Bone marrow (tissue), 2 donors: ENCODE results near the gene ARHGAP44.
"Not testable (repeated sequence)": the region's sequence is repeated elsewhere in the genome, so short reads cannot be mapped to it uniquely, and the experiment has no call there.

ENCODE experiments used
- DNase-seq, 2 donors: peaks; one replicate each; lab custom pipeline; 2025; lab: John Stamatoyannopoulos, UW

ARHGAP44 gene

DNA sequence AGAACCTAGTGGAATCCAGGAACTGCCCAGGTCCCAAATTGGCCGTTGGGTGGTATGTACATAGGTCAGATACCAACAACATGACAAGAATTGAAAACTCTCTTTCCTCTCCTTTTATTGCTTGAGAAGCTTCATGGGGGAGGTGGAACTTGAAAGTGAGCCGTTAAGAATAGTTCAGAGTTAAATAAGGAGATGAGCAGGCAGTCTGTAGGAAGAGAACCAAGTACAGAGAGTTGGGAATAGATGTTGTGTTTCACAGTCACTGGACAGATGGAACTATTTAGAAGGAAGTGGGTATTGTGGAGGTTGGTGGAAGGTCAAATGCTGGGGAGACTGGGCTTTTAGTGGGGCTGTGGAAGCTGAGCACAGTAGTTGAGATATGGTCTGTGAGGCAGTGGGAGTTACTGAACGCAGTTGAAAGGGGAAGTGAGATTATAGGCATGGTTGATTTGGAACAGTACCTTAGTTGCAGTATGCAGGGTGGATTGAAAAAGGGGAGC, 26.4 kb downstream of the ARHGAP44 start:
- no peak for DNase-seq

DNA sequence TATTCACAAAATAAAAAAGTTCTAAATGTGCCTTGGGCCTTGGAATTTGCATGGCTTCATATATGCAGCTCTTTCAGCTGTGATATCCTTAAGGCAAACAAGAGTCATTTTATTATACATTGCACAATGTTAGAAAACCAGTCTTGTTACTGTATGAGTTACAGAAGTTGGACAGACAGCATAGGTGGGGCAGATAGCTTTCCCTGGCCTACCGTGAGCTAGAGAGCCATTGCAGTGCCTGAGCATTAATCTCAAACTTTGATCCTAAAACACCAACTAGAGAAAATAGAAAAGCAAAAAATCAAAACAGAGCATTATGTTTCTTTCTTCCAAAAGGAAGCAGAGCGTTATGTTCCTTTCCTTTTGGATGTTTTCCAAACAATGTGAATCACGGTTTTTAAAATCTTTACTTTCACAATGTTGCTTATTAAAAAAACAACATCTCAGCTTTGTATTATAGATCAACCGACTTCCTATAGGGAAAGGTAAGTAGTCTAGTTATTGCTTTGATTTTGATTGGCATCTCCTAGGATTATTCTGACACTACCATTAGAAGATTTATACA, 32.2 kb downstream of the ARHGAP44 start:
- no peak for DNase-seq

DNA sequence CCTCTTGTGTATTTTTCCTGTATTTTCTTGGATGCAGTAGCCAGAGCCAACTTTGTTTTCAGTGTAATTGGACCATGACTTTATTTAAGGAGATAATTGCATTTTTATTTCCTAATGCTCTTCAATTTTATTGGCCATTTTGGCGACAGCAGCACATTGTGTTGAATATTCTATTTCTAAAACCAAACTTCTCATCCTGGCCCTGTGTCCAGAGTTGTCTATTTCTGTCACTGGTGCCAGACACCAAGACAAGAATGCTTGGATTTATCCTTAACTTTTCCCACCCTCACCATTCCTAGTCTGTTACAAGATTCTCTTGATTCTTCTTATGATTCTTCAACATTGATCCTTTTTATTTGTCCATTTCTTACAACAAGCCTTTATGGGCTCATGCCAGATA, 37.1 kb downstream of the ARHGAP44 start:
- DNase-seq, result no peak

DNA sequence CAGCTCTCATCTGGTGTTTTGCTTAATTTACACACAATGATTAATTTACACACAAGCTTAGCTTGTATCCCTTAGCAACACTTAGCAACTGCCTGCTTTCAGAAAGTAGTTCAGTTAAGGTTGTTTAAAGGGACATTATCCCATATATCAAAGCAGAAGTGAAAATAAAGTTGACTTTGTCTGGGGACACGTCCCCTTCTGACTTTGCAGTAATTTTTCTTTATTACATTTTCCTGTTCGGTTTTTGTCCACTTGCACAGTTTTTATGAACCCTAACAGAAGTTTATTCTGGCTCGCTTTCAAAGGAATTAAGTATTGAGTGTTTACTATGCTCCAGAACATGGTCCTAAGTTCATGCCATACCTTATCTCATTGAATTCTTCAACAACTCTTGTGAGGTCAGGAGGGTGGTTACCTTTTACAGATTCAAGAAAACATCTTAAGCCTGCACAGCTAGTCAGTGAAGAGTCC, 41.5 kb downstream of the ARHGAP44 start:
- no peak for DNase-seq

DNA sequence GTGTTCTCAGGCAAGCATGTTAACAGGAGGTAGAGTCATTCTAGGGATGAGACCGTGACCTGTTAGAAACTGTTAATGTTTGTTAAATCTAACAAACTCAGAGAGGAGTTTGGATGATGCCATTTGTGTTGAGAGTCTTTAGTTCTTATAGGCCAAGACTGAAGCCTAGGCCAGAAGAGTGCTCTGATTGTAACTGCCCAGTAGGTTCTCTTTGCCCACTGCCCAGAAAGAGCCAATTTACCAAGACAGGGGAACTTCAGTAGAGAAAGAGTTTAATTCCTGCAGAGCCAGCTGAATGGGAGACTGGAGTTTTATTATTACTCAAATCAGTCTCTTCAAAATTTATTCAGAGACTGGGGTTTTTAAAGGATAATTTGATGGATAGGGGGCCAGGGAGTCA, 42.5 kb downstream of the ARHGAP44 start:
- no peak for DNase-seq

DNA sequence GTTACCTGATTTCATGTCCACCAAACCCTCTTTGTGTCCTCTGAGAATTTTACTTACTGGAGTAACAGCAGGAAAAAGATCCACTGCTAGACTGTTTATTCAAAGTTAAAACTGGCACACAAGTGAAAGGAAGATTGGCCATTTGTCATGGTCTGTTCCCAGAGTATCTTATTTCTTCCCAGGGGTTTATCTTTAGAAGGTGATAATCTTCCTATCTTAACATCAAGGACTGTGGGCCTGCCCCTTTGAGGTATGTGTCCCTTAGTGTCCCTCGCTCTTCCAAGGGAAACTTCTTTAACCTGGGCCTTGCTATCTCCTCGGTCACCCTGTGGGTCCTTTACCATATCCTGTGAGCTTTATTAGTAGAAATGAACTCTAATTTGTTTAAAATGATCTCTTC, 49.7 kb downstream of the ARHGAP44 start:
- DNase-seq, result no peak

DNA sequence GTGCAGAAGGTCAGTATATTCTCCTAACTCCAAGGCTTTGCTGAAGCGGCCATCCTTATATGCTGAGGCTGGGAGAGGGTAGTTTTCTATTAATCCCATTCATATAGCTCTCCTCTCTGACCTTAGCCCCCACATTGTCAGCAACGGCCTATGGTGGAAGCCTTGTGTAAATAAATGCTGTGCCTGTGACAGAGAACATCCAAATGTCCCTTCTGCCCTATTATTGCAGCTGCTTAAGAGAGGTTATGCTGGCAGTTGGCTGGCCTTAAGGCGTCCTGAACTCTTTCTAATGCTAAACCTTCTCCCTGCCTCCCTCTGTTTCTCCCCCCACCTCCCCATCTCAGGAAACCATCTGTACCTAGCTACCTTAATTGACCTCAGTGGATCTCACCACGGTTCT, 53.6 kb downstream of the ARHGAP44 start:
- DNase-seq, result no peak

DNA sequence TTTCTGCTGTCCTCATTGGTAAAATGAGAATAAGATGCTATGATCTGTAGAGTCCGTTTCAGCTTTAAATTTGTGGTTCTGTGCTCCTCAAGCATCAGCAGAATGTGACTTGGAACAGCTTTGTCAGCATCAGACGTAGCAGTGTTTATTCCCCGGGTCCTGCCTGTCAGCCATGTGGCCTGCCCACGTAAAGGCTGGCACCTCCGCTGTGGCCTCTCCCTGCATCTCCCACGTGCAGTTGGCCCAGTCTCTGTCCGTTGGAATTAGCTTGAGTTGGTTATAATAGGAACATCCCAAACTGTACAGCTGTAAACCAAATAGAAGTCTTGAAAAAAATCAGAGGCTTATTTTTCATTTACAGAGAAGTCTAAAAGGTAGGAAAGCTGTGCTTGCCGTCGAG, 61.7 kb downstream of the ARHGAP44 start:
- no peak for DNase-seq

DNA sequence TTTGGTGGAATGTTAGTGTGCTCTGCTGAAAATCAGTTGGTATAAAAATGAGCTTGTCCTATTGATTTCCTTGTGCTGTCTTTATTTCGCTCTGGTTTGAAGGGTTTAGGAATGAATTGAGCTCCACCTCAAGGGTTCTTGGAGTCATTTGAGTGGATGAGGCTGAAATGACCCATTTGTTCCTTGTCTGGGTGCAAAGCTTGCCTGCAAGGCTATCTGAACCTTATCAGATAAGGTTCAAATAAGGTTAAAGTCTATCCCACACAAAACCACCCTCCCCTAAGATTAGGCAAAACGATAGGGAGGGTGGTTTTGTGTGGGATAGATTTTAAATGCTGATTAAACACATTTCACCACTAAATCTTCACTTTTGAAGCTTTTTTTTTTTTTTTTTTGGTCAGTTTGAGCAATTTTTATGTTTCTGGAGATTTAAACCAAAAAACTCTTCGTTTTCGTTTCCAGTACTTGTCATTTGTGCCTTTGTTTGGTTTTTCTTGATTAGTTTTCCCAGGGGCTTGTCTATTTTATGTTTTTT, 62.7 kb downstream of the ARHGAP44 start:
- no peak for DNase-seq

DNA sequence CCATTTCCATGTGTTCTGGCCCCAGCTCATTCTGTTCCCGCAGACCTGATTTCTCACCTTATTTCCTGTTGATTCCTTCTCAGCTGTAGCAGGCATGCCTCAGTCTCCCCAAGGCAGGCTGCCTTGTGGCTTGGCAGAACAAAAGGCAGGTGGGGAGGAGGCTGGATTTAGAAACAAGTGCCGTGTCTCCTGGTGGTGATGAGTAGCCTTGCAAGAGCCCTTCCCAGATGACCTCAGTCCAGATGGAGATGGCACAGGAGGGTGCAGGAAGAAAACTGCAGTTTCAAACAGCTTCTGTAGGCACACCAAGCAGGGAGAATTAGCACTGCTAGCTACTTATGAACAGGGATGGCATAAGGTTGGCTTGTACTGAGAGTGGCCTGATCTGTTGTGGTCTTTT, 64.6 kb downstream of the ARHGAP44 start:
- DNase-seq, result no peak

DNA sequence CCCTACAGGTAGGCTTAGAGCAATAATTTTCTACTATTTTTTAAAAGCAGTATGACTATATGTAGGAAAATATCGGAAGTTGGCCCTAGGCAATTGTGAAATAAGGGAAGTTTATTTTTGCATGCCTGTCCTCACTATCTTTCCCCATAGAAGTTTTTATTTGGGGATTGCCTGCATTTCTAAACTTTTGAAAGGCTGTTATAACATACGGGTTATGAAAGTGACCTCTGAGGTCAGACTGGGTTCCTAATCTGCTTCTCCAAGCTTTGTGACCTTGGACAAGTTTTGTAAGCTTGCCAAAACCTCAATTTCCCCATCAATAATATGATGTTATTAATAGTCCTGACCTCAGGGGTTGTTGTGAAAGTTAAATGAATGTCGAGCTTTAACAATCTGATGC, 67.1 kb downstream of the ARHGAP44 start:
- no peak for DNase-seq

DNA sequence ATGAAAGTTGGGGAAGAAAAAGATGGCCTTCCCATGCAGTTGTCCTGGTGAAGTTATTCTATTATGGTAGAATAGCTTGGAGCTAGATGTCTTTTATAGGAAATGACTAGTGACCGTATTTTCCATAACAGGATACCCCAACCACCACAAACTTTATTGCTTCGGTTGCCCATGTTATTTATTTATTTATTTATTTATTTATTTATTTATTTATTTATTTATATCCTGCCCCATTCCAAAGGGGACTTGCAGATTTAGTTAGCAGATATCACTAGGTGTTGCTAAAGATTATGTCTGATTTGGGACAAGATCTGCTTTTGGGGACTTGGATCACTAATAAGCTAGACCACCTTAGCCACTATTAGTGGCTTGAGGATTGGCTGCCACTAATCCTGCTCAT, 68.3 kb downstream of the ARHGAP44 start:
- DNase-seq, result no peak

DNA sequence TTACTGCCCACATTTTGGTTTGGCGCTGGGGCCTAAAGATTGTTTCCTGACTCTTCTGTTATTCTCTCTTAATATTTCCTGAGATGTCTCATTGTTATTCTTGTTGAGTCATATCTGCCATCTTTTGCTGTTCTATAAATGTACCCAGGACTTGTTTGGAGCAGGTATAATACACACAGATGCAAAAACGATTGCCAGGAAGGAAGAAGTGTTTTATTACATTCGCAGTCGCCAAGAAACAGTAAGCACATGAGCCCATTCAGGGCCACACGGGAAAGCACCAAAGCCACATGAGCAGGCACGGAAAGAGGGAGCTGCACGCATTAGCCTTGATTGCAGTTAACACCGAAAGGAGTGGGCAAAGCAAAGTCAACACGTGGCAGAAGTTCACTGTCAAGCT, 70.2 kb downstream of the ARHGAP44 start:
- no peak for DNase-seq

DNA sequence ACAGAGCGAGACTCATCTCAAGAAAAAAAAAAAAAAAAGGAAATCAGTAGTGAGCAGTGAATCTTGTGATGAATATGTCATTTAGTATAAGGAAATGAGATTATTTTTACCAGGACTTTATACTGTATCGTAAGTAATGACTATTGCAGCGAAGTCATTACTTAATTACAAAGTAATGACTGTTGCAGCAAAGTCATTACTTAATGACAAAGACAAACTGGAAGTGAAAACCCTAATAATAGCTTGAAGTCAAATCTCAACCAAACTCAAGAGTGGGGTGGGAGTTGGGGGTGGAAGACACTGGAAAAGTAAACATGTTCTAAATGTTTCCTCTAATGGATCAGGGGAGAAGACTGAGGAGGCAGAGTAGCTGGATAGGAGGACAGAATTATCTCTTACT, 76.5 kb downstream of the ARHGAP44 start:
- no peak for DNase-seq

DNA sequence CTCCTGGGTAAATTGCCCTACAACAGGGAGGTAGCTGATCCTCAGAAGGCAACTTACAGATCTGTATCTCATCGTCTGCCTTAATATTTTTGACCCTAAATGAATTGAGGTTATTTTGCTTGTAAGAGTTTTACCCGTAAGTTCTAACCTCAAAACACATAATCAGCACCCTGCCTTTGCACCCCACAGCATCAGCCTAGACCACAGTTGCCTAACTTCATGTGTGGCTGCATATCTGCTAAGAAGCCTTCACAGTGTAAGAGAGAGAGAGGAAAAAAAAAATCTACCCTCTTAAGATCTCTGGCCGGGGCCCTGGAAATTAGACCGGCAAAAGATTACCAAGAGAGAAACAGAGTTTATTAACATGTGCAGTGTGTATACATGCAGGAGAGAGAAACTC, 76.9 kb downstream of the ARHGAP44 start:
- DNase-seq, result no peak

DNA sequence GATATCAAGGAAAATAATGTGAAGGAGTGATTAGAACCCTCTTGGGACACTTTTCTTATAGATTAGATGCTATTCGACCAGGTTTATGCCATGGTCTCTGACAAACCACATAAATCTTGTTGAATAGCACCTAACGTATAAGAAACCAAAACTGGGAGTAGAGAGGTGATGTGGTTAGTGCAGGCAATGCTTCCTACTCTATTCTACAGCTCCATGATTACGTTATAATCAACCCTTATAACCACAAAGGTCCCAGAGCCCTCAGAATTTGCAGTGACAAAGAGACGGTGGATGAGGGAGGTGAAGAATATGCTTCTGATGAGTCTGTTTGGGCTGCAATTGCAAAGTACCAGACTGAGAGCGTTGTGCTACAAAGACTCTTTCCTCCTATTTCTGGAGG, 78.4 kb downstream of the ARHGAP44 start:
- DNase-seq, result no peak

DNA sequence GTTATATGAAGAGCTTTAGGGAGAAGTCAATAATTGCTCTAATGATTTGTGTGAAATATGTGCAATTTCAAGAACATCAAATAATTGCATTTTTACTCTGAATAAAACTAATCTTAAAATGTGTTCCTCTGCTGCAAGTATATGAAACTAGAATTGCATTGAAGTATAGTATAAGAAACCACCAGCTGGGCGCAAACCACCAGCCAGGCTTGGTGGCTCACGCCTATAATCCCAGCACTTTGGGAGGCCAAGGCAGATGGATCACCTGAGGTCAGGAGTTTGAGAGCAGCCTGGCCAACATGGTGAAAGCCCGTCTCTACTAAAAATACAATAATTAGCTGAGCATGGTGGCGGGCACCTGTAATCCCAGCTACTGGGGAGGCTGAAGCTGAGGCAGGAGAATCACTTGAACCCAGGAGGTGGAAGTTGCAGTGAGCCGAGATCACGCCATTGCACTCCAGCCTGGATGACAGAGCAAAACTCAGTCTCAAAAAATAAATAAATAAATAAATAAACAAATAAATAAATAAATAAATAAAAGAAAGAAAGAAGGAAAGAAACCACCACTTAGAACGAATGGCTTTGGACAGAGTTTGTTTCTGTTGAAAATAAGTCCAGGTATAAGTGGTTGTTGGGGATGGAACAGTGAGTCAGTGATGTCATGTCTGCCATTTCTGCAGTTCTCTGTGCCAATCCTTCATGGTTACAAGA, 84.3 kb downstream of the ARHGAP44 start:
- not testable (repeated sequence) for DNase-seq

DNA sequence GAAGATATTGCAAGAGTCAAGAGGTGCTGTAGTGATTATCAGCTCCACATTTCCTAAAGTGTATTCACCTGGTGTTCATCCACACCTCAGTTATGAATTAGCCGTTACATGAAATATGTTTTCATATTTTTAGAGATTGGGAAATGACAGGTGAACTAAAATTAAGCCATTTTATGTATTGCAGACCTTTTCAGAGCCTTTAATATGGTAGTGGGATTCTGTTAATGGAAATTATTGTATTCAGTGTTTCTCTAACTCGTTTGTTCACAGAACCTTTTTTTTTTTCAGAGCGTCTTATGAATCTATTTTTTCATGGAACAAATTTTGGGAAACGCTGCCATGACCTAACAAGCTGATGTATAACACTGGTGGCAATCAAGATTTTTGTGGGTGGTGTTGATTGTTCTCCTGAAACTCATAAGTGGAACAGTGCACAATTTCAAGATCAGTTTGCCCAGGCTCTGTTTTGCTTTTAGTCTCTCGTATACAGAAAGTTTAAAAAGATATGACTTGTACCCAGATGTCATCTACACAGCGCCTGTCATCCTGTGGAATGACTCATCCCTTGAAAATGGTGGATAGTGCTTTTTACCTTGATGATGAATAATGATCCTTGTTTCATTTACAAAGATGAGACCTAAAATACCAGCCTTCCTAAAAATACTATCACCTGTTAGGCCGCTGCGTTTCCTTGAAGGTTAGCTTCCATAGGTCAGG, 88.8 kb downstream of the ARHGAP44 start:
- DNase-seq, result no peak

DNA sequence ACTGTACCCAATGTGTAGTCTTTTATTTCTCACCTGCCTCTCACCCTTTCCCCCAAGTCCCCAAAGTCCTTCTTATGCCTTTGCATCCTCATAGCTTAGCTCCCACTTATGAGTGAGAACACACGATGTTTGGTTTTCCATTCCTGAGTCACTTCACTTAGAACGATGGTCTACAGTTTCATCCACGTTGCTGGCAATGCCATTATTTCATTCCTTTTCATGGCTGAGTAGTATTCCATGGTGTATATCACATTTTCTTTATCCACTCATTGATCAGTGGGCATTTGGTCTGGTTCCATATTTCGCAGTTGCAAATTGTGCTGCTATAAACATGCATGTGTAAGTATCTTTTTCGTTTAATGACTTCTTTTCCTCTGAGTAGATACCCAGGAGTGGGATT, 89.8 kb downstream of the ARHGAP44 start:
- not testable (repeated sequence) for DNase-seq

DNA sequence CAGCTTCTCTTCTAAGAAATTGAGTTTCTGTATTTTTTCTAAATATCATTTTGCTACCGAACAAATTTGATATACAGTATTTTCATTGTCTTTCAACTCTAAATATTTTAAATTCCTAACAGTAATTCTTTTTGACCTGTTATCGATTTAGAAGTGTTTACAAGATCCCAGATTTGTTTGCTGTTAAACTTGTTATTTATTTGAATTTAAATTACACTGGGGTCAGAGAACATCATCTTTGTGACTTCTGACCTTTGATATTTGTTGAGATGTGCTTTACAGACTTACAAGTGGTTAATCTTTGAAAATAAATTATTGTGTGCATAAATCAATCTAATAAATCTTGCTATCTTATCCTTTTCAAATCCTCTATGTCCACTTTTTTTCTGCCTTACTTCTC, 94.2 kb downstream of the ARHGAP44 start:
- DNase-seq, result no peak

DNA sequence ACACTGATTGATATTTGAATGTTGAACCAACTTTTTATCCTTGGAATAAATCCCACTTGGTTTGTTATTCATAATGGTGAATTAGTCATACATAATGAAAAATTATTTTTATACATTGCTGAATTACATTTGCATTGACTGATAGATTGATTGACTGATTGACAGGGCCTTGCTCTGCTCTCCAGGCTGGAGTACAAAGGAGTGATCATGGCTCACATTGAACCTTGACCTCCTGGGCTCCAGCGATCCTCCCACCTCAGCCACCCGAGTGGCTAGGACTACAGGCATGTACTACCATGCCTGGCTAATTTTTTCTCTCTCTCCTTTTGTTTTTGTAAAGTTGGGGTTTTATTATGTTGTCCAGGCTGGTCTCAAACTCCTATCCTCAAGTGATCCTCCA, 97.8 kb downstream of the ARHGAP44 start:
- no peak for DNase-seq

DNA sequence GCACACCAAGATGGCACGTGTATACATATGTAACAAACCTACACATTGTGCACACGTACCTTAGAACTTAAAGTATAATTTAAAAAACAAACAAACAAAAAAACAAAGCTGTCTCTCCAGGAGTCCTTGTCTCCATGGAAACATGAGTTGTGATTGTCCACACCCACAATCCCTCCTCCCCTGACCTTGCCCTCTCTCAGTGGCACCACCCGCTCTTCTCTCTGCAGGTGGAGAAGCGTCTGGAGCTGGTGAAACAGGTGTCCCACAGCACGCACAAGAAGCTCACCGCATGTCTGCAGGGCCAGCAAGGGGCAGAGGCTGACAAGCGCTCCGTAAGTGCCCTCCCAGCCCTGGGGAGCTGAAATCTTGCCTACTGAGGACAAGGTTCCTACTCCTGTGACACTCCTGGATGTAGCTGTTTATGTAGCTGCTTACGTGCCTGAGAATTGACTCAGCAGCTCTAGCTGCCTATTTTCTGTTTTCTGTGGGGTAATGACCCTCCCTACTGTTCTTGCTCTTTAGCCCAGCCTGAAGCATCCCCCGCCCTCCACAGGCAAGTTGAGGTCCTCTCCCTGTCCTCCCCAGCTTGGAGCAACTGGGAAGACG, 107.0 kb downstream of the ARHGAP44 start:
- DNase-seq, result no peak

DNA sequence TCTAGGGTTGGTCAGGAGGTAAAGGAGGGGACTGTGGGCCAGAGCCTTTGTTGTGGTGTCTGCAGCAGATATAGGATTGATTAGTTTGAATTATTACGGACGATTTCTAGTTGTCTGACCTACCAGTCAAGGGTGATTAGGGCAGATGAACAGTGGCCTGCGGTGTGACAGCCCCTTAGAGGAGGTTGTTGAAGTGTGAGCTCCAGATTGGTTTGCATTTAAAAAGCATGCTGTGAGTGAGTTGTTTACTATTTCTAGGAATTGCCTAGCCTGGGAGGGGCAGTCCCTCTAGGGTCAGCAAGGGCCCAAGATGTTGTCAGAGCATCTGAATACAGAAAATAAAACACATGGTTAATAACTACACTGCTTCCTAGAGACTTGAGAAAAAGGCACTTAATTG, 108.8 kb downstream of the ARHGAP44 start:
- no peak for DNase-seq
